Measurements from ENCODE around the gene UBE2QL1.

Gene UBE2QL1

DNA sequence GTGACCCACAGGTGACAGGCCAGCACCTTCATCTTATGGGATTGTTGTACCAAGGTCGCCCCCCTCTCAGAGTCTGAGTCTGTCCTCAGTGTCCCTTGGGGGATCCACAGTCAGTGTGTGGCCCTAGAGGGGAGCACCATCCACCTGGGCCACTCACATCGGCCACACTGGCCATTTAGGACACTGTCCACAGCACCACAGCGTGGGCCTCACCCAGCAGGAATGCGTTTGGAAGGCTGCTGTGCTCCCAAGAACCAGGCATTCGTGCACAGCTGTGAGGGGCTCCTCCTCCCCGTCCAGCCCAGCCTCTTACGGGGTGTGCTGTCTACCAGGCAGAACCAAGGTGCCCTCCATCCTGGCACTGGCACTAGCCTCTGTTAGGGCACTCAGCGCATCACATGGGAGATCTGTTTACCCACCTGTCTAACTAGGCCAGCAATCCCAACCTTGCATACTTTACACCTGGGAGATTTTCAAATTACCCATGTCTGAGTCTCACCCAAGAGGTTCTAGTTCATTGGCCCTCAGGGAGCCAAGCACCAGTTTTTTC, 24.5 kb upstream of the UBE2QL1 start:
- TF ChIP-seq, protein P1, sequence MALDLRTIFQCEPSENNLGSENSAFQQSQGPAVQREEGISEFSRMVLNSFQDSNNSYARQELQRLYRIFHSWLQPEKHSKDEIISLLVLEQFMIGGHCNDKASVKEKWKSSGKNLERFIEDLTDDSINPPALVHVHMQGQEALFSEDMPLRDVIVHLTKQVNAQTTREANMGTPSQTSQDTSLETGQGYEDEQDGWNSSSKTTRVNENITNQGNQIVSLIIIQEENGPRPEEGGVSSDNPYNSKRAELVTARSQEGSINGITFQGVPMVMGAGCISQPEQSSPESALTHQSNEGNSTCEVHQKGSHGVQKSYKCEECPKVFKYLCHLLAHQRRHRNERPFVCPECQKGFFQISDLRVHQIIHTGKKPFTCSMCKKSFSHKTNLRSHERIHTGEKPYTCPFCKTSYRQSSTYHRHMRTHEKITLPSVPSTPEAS (tag by site-specific recombination; IDR thresholded peaks at IDR 0.05) = no peak
- TF ChIP-seq ZNF16 (tag by site-specific recombination; IDR thresholded peaks at IDR 0.05; ENCODE audit: low read depth) (no peak), ZNF747 (tag by site-specific recombination; IDR thresholded peaks at IDR 0.05) (no peak), ZNF214 (tag by site-specific recombination; IDR thresholded peaks at IDR 0.05; ENCODE audit: borderline replicate concordance) (no peak), ZNF664 (tag by site-specific recombination; IDR thresholded peaks at IDR 0.05) (no peak), TCF7L2 (IDR thresholded peaks at IDR 0.05; ENCODE audit: borderline replicate concordance, low read depth, low read length) (no peak), ZNF341 (tag by site-specific recombination; IDR thresholded peaks at IDR 0.05; ENCODE audit: low read depth) (no peak)
- TF ChIP-seq, protein P2, sequence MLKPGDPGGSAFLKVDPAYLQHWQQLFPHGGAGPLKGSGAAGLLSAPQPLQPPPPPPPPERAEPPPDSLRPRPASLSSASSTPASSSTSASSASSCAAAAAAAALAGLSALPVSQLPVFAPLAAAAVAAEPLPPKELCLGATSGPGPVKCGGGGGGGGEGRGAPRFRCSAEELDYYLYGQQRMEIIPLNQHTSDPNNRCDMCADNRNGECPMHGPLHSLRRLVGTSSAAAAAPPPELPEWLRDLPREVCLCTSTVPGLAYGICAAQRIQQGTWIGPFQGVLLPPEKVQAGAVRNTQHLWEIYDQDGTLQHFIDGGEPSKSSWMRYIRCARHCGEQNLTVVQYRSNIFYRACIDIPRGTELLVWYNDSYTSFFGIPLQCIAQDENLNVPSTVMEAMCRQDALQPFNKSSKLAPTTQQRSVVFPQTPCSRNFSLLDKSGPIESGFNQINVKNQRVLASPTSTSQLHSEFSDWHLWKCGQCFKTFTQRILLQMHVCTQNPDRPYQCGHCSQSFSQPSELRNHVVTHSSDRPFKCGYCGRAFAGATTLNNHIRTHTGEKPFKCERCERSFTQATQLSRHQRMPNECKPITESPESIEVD (tag by site-specific recombination; IDR thresholded peaks at IDR 0.05) = no peak
- TF ChIP-seq, protein P3, sequence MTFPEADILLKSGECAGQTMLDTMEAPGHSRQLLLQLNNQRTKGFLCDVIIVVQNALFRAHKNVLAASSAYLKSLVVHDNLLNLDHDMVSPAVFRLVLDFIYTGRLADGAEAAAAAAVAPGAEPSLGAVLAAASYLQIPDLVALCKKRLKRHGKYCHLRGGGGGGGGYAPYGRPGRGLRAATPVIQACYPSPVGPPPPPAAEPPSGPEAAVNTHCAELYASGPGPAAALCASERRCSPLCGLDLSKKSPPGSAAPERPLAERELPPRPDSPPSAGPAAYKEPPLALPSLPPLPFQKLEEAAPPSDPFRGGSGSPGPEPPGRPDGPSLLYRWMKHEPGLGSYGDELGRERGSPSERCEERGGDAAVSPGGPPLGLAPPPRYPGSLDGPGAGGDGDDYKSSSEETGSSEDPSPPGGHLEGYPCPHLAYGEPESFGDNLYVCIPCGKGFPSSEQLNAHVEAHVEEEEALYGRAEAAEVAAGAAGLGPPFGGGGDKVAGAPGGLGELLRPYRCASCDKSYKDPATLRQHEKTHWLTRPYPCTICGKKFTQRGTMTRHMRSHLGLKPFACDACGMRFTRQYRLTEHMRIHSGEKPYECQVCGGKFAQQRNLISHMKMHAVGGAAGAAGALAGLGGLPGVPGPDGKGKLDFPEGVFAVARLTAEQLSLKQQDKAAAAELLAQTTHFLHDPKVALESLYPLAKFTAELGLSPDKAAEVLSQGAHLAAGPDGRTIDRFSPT (tag by site-specific recombination; IDR thresholded peaks at IDR 0.05) = no peak
- TF ChIP-seq, protein P4, sequence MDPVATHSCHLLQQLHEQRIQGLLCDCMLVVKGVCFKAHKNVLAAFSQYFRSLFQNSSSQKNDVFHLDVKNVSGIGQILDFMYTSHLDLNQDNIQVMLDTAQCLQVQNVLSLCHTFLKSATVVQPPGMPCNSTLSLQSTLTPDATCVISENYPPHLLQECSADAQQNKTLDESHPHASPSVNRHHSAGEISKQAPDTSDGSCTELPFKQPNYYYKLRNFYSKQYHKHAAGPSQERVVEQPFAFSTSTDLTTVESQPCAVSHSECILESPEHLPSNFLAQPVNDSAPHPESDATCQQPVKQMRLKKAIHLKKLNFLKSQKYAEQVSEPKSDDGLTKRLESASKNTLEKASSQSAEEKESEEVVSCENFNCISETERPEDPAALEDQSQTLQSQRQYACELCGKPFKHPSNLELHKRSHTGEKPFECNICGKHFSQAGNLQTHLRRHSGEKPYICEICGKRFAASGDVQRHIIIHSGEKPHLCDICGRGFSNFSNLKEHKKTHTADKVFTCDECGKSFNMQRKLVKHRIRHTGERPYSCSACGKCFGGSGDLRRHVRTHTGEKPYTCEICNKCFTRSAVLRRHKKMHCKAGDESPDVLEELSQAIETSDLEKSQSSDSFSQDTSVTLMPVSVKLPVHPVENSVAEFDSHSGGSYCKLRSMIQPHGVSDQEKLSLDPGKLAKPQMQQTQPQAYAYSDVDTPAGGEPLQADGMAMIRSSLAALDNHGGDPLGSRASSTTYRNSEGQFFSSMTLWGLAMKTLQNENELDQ (tag by site-specific recombination; IDR thresholded peaks at IDR 0.05; ENCODE audit: low read depth) = no peak
- H3K36me3 ChIP-seq (ENCODE audit: control insufficient read depth in 2 of 2, insufficient read depth in 1 of 2, low read length in 2 of 2) = no peaks in the 10 kb centered on the region
- POLR2A ChIA-PET = no interaction called here
- CTCF ChIA-PET = interaction anchor here (2.4 kb wide), 1 partner anchor 11 kb away, joined by 16 read pairs; no protein-coding TSS in a partner anchor
- H3K27ac ChIP-seq (ENCODE audit: extremely low read depth, low read depth, low read length) = no peak overlapping the region
- H3K4me1 ChIP-seq (ENCODE audit: control insufficient read depth, insufficient read depth, low read length) = peaks cover 6% of the 10 kb centered on the region
- no peaks in the 10 kb centered on the region for H3K9me3 ChIP-seq (ENCODE audit: control insufficient read depth, insufficient read depth, low read depth, low read length)
- H3K4me3 ChIP-seq (ENCODE audit: low read depth, low read length) = no peak overlapping the region

DNA sequence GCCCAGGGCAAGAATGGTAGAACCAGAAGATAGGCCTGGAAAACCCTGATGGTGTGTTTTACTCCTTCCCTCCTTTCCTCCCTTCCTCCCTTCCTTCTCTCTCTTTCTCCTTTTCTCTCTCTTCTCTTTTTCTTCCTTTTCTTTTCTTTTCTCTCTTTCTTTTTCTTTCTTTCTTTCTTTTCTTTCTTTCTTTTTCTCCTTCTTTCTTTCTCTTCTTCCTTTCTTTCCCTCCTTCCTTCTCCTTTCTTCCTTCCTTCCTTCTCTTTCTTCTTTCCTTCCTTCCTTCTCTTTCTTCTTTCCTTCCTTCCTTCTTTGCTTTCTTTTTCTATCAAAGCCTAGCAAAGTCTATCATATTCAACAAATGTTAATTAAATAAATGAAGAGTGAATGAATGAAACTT, 24.0 kb upstream of the UBE2QL1 start:
- POLR2A ChIA-PET = no interaction called here
- no peak for TF ChIP-seq ZNF610 (tag by site-specific recombination; IDR thresholded peaks at IDR 0.05; ENCODE audit: borderline replicate concordance)
- peak; percentile 98 for TF ChIP-seq ZNF366 (tag by site-specific recombination; conservative IDR thresholded peaks at IDR 0.05)
- CTCF ChIA-PET = interaction anchor here (1.2 kb wide), 1 partner anchor 11 kb away, joined by 4 read pairs; no protein-coding TSS in a partner anchor
- Histone ChIP-seq H3K4me3 (ENCODE audit: low read depth, low read length) (no peak overlapping the region), H3K27ac (ENCODE audit: extremely low read depth, low read depth, low read length) (no peak overlapping the region), H3K36me3 (ENCODE audit: control insufficient read depth in 2 of 2, insufficient read depth in 1 of 2, low read length in 2 of 2) (no peaks in the 10 kb centered on the region), H3K4me1 (ENCODE audit: control insufficient read depth, insufficient read depth, low read length) (peaks cover under 1% of the 10 kb centered on the region), H3K9me3 (ENCODE audit: control insufficient read depth, insufficient read depth, low read depth, low read length) (no peaks in the 10 kb centered on the region)

DNA sequence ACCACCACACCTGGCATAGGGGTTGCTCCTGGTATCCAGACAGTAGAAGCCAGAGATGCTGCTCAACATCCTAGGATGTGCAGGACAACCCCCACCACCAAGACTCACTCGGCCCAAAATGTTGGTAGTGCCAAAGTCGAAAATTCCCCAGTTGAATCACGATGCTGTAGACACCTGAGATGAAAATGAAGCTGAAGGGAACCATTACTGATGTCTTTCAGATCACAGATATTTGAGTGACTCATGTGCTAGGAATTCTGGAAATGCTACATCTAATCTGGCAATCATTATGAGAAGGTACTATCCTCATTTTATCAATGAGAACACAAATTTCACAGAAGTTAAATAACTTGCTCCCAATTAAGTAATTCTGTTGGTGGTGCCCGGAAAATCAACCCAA, 21.0 kb upstream of the UBE2QL1 start:
- CTCF ChIA-PET = no interaction called here
- no peaks in the 10 kb centered on the region for H3K4me1 ChIP-seq (ENCODE audit: control insufficient read depth, insufficient read depth, low read length)
- H3K4me3 ChIP-seq (ENCODE audit: low read depth, low read length) = no peak overlapping the region
- no peaks in the 10 kb centered on the region for H3K9me3 ChIP-seq (ENCODE audit: control insufficient read depth, insufficient read depth, low read depth, low read length)
- POLR2A ChIA-PET = interaction anchor here (1.5 to 1.6 kb wide), 3 partner anchors 8 to 49 kb away, joined by 5 to 6 read pairs (median 5); partner anchors contain the start of gene MED10
- H3K36me3 ChIP-seq (ENCODE audit: control insufficient read depth in 2 of 2, insufficient read depth in 1 of 2, low read length in 2 of 2) = no peaks in the 10 kb centered on the region
- no peak overlapping the region for H3K27ac ChIP-seq (ENCODE audit: extremely low read depth, low read depth, low read length)
- no peak for TF ChIP-seq ZNF155 (tag by site-specific recombination; IDR thresholded peaks at IDR 0.05)
- TF ChIP-seq IKZF3 (tag by site-specific recombination; IDR thresholded peaks at IDR 0.05) = no peak
- TF ChIP-seq KLF10 (tag by site-specific recombination; IDR thresholded peaks at IDR 0.05) = no peak
- TF ChIP-seq GFI1B (tag by site-specific recombination; IDR thresholded peaks at IDR 0.05) = no peak
- TF ChIP-seq ZNF157 (tag by site-specific recombination; IDR thresholded peaks at IDR 0.05) = no peak
- TF ChIP-seq ZNF510 (tag by site-specific recombination; IDR thresholded peaks at IDR 0.05; ENCODE audit: insufficient replicate concordance) = peak; percentile 43

Data from HEK293 (cell line).